Prostate gland (tissue), 2 donors: Measurements from ENCODE around the gene A2ML1. TPM values are rescaled to one million over a fixed set of nuclear protein-coding genes. Genes with fewer than 3 reads are reported as not detected.
"Not testable (repeated sequence)": the region's sequence is repeated elsewhere in the genome, so short reads cannot be mapped to it uniquely, and the experiment has no call there.

Experiments
- DNase-seq: peaks from one replicate; pipeline ENCODE4 v3.0.0-alpha.2; 2019; ENCODE audit warnings: low spot score
- H3K27ac ChIP-seq, 2 donors: fragments of 200-600 bp; sonication (generic); 2 replicates each; pipeline ENCODE4 v1.5.1; 2017 to 2019
- H3K27me3 ChIP-seq: fragments of 200-600 bp; sonication (generic); replicated peaks from 2 replicates; pipeline ENCODE4 v1.5.1; 2019; ENCODE audit not compliant: insufficient read depth
- H3K36me3 ChIP-seq, 2 donors: fragments of 200-600 bp; sonication (generic); 1 replicate in 1 of 2; 2 replicates in 1 of 2; pipeline versions ENCODE4 v1.5.1 to v1.8.1; 2017 to 2019
- H3K4me1 ChIP-seq: fragments of 200-600 bp; sonication (generic); replicated peaks from 2 replicates; pipeline ENCODE4 v1.5.1; 2019
- H3K4me3 ChIP-seq, 2 donors: fragments of 200-600 bp; sonication (generic); 2 replicates each; pipeline ENCODE4 v1.5.1; 2017 to 2019
- H3K9me3 ChIP-seq: fragments of 200-600 bp; sonication (generic); 2 replicates; pipeline ENCODE4 v1.5.1; 2017
- POLR2A ChIP-seq: fragments of 450-650 bp; IDR thresholded peaks from one replicate; pipeline ENCODE4 v1.6.1; 2016; ENCODE audit warnings: antibody characterized with exemption, mild to moderate bottlenecking
- POLR2AphosphoS5 ChIP-seq: sonication (generic); formaldehyde crosslinking; IDR thresholded peaks from one replicate; pipeline ENCODE4 v1.6.1; 2017; ENCODE audit warnings: antibody characterized with exemption
- WGBS: methylation state at CpG from one replicate; pipeline ENCODE4 v1.1.5; 2018; 5-methylcytosine and 5-hydroxymethylcytosine counted together
- intact Hi-C: fragments of 100-400 bp; cut with DNase I; formaldehyde crosslinking; loops from one replicate; pipeline ENCODE4 v1.14.2; 2022
- total RNA-seq, 2 donors: library from RNA; depleted of rRNA; stranded (reverse); fragments of >200 nt; gene quantifications; one replicate each; pipeline ENCODE4 v1.1.0, GENCODE V29; 2016
- TF ChIP-seq, protein P1 (sequence below), 4 experiments: fragments of 200-600 bp in 2 of 4; fragments of 450-650 bp in 2 of 4; sonication (generic) in 2 of 4; IDR thresholded peaks; 1 replicate in 3 of 4; 2 replicates in 1 of 4; pipeline ENCODE4 v1.5.1; 2016 to 2019; ENCODE audit warnings: antibody characterized with exemption in 4 of 4, mild to moderate bottlenecking in 2 of 4, moderate library complexity in 2 of 4

Gene A2ML1
- total RNA-seq, 2 donors from 2014 or later, result 1.6 to 43.7 TPM

GRCh38 chr12:8914716-8915526, 92.5 kb downstream of the A2ML1 start:
- intact Hi-C loops, result loop anchor here (5.0 kb wide), 1 partner anchor 213 kb away; no protein-coding TSS in a partner anchor
- H3K4me1 ChIP-seq, result no peaks in the 10 kb centered on the region
- WGBS, result 1% methylated on average over 29 of the region's 35 CpGs
- peak overlapping the region; percentile 51 to 57 for H3K4me3 ChIP-seq
- peak overlapping the region; percentile 78 to 92 for H3K27ac ChIP-seq
- H3K36me3 ChIP-seq, result no peaks in the 10 kb centered on the region
- TF ChIP-seq, protein P1, sequence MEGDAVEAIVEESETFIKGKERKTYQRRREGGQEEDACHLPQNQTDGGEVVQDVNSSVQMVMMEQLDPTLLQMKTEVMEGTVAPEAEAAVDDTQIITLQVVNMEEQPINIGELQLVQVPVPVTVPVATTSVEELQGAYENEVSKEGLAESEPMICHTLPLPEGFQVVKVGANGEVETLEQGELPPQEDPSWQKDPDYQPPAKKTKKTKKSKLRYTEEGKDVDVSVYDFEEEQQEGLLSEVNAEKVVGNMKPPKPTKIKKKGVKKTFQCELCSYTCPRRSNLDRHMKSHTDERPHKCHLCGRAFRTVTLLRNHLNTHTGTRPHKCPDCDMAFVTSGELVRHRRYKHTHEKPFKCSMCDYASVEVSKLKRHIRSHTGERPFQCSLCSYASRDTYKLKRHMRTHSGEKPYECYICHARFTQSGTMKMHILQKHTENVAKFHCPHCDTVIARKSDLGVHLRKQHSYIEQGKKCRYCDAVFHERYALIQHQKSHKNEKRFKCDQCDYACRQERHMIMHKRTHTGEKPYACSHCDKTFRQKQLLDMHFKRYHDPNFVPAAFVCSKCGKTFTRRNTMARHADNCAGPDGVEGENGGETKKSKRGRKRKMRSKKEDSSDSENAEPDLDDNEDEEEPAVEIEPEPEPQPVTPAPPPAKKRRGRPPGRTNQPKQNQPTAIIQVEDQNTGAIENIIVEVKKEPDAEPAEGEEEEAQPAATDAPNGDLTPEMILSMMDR (IDR thresholded peaks at IDR 0.05), result no peak
- TF ChIP-seq POLR2AphosphoS5 (peak; percentile 16), POLR2A (peak; percentile 25)
- no peaks in the 10 kb centered on the region for H3K9me3 ChIP-seq
- DNase-seq, result peak; percentile 53
- H3K27me3 ChIP-seq, result no peaks in the 10 kb centered on the region

- Histone ChIP-seq H3K9me3 (no peaks in the 10 kb centered on the region), H3K27me3 (no peaks in the 10 kb centered on the region), H3K4me1 (no peaks in the 10 kb centered on the region), H3K4me3 (no peak overlapping the region), H3K36me3 (no peaks in the 10 kb centered on the region), H3K27ac (no peak overlapping the region)
- DNase-seq, result no peak
- no peak for TF ChIP-seq POLR2A
- TF ChIP-seq, protein P1 (IDR thresholded peaks at IDR 0.05), result no peak
- no peak for TF ChIP-seq POLR2AphosphoS5
- intact Hi-C loops, result no loop called here
These were observed 93.7 kb downstream of the A2ML1 start for GRCh38 chr12:8916154-8916553.

GRCh38 chr12:8917031-8917430, 94.6 kb downstream of the A2ML1 start:
- DNase-seq, result no peak
- Histone ChIP-seq H3K36me3 (no peaks in the 10 kb centered on the region), H3K4me3 (no peak overlapping the region), H3K27ac (no peak overlapping the region), H3K27me3 (no peaks in the 10 kb centered on the region), H3K9me3 (no peaks in the 10 kb centered on the region), H3K4me1 (no peaks in the 10 kb centered on the region)
- intact Hi-C loops, result no loop called here
- TF ChIP-seq POLR2A (no peak), POLR2AphosphoS5 (no peak)
- TF ChIP-seq, protein P1 (IDR thresholded peaks at IDR 0.05), result no peak
- WGBS, result 78% methylated on average over 3 of the region's 3 CpGs

DNA sequence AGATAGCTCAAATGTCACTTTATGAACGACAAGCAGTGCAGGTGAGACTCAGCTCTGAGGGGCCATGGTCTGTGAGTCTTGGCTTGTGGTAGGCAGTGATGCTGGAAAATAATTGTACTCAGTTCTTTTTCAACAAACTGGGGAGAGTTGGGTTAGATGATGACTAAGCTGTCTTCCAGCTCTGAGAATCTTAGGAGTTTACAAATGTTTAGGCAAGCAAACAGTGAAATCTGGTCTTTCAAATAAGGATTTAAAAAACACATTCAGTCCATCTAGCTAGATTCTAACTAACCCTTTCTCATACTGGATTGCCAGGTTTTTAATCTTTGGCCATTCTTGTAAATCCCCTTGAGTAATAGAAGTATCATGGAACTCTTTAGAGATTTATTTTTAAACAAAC, 95.3 kb downstream of the A2ML1 start:
- no peaks in the 10 kb centered on the region for H3K9me3 ChIP-seq
- 53% methylated on average over 1 of the region's 1 CpG for WGBS
- no peak overlapping the region for H3K27ac ChIP-seq
- no peaks in the 10 kb centered on the region for H3K4me1 ChIP-seq
- intact Hi-C loops, result no loop called here
- no peak for TF ChIP-seq POLR2A
- TF ChIP-seq POLR2AphosphoS5, result no peak
- no peaks in the 10 kb centered on the region for H3K36me3 ChIP-seq
- DNase-seq, result no peak
- H3K4me3 ChIP-seq, result no peak overlapping the region
- no peaks in the 10 kb centered on the region for H3K27me3 ChIP-seq

- intact Hi-C loops, DNase-seq, H3K27ac ChIP-seq, H3K4me1 ChIP-seq, H3K9me3 ChIP-seq, H3K4me3 ChIP-seq, H3K36me3 ChIP-seq, H3K27me3 ChIP-seq: not testable (repeated sequence)
- 91% methylated on average over 4 of the region's 4 CpGs for WGBS
These were observed 97.2 kb downstream of the A2ML1 start for GRCh38 chr12:8919643-8920042.

DNA sequence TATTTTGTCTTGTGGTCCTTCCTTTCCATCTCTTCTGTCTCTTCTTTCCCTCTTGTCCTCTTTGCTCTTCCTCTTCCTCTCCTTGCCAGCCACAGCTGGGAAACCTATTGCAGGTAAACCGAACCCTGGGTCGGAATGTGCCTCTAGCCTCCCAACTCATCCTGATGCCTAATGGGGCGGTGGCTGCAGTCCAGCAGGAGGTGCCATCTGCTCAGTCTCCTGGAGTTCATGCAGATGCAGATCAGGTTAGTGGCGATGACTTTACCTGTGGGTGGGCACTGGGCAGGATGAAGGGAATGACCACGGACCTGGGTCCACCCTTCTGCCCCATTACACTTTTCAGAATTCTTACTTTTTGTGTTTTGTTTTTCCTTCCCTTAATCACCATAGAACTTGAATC, 100.1 kb downstream of the A2ML1 start:
- WGBS, result 98% methylated on average over 5 of the region's 5 CpGs
- H3K4me3 ChIP-seq, result no peak overlapping the region
- H3K27me3 ChIP-seq, result no peaks in the 10 kb centered on the region
- DNase-seq, result no peak
- no peak for TF ChIP-seq POLR2A
- TF ChIP-seq, protein P1 (IDR thresholded peaks at IDR 0.05), result no peak
- TF ChIP-seq POLR2AphosphoS5, result no peak
- intact Hi-C loops, result no loop called here
- H3K27ac ChIP-seq, result no peak overlapping the region
- H3K4me1 ChIP-seq, result no peaks in the 10 kb centered on the region
- H3K36me3 ChIP-seq, result no peaks in the 10 kb centered on the region
- no peaks in the 10 kb centered on the region for H3K9me3 ChIP-seq
